Islet of Langerhans (tissue), 1 donor: Measurements from ENCODE around the gene TTLL10.
"Not testable (repeated sequence)": the region's sequence is repeated elsewhere in the genome, so short reads cannot be mapped to it uniquely, and the experiment has no call there.

ENCODE experiments used
- FAIRE-seq: peaks from one replicate; lab custom pipeline; 2011; peaks lifted over from hg19 to GRCh38; lab: Jason Lieb, UNC

TTLL10 gene

DNA sequence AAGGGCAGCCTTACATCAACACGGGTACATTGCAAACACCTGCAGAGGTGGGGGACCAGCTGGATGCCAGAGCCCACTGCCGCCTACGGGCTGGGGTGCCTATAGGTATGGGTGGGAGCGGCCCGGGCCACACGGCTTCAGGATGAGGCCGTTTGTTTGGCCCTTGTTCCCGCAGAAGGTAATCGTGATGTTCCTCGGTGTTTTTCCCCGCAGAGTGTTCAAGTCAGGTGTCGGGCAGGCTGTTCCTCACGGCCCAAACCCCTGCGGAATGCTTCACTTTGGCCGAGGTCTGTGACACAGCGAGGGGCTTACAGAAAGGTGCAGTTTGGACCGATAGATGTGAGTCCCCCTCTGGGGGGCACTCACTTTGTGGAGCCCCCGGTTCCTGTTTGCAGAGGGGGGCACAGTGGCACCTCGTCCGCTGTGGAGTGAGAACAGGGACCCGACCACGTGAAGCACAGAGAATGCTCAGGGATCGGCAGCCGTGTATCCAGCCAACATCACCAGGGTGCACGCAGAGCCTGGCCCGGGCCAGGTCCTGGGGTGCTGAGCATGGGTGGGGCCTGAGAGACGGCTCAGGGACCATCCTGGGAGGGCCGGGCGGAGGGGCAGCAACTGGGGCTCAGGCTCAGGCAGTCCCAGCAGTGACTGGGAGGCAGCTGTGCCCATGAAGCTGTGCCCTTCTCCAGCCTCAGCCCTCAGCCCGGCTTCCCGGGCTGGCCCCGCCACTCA is 453 bp upstream of the TTLL10 start:
- no peak for FAIRE-seq

DNA sequence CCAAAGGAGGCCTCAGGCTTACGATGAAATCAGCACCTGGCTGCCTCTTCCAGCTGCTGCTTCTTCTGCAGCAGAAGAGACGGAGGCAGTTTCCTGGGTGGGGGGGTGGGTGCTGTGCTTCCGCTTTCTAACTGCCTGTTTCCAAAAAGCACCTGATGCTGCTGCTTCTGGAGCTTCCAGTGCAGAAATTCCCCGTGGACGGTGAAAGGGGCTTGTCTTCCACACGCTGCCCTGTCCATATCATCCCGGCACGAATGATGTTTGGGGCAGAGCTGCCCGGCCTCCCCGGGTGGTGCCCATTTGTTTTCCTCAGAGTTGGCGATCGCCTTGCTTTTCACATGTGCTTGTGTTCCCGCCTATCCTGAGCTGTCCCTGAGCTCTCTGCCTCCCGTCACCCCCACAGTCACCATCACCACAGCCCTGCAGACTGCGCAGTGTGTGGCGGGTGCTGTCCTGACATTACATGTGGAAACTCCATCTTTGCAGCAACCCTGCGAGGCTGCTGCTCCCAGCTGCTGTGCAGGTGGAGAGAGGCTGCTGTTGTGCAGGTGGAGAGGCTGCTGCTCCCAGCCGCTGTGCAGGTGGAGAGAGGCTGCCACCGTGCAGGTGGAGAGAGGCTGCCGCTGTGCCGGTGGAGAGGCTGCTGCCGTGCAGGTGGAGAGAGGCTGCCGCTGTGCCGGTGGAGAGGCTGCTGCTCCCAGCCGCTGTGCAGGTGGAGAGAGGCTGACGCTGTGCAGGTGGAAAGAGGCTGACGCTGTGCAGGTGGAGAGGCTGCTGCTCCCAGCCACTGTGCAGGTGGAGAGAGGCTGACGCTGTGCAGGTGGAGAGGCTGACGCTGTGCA is 1.8 kb downstream of the TTLL10 start:
- FAIRE-seq = no peak

DNA sequence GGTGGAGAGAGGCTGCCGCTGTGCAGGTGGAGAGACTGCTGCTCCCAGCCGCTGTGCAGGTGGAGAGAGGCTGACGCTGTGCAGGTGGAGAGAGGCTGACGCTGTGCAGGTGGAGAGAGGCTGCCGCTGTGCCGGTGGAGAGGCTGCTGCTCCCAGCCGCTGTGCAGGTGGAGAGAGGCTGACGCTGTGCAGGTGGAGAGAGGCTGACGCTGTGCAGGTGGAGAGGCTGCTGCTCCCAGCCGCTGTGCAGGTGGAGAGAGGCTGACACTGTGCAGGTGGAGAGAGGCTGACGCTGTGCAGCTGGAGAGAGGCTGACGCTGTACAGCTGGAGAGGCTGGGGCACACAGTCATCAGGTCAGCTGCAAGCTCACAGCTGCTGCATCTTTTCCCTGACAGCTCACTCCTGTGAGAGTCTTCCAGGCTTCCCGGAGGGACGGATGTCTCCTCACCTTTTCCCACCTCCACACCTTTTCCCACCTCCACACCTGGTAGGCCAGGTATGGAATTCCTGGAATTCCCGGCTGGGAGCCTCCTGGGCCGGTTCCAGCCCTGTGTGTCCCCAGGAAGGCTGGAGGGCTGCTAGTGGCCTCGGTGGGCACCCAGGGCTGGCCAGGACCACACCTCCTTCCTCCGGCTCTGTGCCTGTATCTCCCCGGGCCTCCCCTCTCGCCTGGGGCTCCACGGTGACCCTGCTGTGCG is 2.5 kb downstream of the TTLL10 start:
- not testable (repeated sequence) for FAIRE-seq

DNA sequence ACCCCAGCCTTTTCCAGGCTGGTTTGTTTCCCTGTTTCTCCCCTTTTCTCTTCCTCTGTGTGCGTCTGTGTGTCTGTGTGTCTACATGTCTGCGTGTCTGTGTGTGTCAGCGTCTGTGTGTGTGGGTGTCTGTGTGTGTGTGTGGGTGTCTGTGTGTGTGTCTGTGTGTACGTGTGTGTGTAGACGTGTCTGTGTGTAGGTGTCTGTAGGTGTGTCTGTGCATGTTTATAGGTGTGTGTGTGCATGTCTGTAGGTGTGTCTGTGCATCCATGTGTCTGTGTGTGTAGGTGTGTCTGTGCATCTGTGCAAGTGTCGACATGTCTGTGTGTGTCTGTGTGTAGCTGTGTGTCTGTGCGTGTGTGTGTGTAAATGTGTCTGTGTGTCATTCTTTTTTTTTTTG is 3.3 kb downstream of the TTLL10 start:
- FAIRE-seq = no peak

DNA sequence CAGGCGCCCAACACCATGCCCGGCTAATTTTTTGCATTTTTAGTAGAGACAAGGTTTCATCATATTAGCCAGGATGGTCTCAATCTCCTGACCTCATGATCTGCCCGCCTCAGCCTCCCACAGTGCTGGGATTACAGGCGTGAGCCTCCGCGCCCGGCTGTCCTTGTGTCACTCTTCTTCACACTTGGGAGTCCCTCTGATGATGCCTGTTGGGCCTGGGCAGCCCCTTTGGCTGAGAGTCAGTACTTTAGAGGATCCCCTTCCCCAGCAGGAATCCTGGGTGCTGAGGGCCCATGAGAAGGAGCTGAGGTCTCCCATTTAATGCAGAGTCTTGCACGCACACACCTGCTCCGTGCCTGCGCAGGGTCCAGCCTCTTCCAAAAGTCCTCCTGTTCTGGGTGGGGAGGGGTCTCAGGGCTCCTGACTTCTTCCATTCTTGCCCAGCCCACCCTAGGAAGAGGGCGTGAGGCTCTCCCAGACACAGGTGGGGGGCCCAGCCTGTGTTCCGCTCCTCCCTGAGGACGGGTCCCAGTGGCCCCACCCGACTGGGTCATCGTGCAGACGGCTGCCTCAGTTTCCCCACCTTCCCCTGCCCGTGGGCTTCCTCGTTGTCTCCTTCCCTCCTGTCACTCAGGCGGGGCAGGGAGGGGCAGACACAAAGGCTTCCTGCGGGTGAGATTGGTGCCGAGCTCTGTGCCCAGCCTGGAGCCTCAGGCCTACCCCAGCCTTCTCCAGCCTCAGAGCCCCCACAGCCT is 3.9 kb downstream of the TTLL10 start:
- no peak for FAIRE-seq

DNA sequence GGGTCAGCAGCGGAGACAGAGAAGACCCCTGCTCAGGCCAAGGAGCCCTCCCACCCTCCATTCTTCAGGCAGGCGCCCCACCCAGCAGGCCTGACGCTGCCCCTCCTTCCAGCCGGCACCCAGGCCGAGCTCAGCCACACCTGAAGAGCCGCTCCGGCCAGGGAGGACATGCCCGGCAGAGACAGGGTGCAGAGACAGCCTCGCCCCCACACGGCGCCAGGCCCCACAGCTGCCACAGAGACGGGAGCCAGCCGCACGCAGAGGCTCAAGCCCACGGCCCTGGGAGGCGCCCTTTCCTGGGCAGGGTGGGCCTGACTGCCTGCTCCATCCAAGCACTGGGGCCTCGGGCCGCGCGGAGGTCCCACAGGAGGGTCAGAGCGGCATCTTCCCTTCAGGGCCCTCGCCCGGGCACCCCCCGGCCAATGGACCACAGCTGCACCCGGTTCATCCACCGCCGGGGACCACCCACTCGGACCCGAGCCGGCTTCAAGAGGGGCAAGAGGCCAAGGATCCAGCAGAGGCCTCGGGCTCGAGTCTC is 5.2 kb downstream of the TTLL10 start:
- no peak for FAIRE-seq

DNA sequence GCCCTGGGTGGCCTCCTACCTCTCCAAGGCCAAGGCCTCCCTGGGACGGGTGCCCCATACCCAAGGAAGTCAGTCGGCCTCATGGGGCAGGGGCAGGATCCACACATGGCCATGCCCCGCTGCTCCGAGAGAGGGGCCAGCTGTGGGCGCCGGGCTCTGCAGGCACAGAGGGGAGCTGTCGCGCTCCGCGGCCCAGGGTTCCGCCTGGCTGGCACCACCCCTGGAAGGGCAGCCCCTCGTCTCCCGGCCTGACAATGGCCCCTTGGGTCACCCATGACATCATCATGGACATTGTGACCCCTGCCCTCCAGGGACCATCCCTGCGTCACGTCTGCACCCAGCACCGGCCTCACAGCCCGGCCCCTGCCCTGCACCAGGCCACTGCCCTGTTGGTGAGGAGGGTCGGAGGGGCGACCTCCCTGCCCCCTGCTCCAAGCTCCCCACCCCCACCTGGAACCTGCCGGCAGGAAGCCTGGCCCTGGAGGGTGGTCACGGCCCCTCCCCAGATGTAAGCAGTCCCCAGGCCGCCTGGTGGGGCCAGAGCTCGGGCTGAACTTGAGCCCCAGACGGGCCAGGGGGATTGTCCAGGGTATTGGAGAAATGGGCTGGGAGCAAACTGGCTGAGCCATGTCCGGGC is 5.8 kb downstream of the TTLL10 start:
- no peak for FAIRE-seq

DNA sequence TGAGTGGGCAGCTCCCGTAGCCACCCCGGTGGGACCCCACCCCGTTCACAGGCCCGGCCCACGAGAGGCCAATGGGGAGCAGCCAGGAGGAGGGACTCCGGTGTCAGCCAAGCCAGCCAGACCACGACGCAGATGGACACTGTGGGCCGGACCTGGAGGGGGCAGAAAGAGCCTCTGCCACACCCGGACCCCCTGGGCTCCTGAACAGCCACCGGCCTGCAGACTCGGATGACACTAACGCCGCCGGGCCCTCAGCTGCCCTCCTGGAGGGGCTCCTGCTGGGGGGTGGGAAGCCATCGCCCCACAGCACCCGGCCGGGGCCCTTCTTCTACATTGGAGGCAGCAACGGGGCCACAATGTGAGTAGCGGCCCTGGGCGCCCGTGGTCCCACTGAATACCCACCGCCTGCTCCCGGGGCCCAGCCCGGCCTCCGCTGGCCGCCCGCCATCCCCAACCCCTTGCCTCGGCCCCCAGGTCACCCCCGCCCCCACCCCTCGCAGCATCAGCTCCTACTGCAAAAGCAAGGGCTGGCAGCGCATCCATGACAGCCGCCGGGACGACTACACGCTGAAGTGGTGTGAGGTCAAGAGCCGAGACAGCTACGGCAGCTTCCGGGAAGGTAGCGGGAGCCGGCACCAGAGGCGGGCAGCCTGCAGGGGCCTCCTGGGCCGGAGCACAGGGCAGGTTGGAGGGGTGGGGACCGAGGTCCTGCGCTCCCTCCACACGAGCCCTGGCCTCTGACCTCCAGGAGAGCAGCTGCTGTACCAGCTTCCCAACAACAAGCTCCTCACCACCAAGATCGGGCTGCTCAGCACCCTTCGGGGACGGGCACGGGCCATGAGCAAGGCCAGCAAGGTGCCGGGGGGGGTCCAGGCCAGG is 6.5 kb downstream of the TTLL10 start:
- FAIRE-seq = no peak

DNA sequence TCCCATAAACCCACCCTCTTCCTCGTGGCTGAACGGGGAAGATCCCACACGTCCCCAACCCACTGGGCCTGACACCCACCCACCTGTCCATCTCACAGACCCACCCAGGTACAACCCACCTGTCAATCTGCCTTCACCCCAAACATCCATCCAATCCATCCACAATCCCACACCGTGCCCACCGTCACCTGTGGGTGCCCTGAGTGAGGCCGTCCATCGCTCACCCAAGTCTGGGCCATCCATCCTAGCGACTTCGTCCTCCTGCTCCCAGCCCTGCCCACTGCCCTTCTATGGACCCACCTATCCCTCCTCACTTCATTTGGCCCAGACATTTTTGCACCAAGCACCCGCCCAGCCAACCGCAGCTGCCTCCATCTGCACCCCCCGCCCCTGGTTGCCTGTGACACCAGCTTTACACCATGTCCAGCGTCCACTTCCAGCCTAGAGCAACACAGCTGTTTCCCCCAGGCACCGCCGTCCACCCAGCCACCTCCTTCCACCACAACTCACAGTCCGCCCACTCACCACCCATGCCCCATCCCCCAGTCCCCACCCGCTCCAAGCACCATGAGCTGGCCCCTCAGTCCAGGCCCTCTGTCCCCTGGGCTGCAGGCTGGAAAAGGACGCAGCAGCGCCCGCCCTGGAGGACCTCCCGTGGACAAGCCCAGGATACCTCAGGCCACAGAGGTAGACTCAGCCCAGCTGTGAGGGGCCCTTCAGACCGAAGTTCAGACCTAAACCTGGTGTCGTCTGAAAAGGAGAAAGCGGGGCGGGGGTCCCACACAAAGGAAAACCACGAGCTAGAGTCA is 7.7 kb downstream of the TTLL10 start:
- no peak for FAIRE-seq

DNA sequence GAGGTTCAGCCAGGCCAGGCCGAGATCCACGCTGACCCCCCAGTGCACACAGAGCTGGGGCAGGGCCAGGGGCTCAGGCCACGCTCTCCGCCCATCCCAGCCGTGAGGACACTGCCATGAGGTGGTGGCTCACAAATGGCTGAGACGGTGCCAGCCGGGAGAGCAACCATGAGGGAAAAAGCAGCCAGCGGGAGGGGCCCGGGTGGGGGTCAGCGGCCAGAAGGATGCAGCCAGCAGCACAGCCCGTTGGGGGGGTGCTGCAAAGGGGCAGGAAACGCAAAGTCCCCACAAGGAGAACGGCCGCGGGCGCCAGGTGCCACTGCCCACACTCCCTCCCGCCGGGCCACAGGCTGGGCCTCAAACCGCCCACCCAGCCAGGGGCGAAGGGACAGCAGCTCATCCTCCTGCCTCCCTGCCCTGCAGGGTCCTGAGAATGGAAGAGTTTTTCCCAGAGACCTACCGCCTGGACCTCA is 8.3 kb downstream of the TTLL10 start:
- FAIRE-seq = no peak

DNA sequence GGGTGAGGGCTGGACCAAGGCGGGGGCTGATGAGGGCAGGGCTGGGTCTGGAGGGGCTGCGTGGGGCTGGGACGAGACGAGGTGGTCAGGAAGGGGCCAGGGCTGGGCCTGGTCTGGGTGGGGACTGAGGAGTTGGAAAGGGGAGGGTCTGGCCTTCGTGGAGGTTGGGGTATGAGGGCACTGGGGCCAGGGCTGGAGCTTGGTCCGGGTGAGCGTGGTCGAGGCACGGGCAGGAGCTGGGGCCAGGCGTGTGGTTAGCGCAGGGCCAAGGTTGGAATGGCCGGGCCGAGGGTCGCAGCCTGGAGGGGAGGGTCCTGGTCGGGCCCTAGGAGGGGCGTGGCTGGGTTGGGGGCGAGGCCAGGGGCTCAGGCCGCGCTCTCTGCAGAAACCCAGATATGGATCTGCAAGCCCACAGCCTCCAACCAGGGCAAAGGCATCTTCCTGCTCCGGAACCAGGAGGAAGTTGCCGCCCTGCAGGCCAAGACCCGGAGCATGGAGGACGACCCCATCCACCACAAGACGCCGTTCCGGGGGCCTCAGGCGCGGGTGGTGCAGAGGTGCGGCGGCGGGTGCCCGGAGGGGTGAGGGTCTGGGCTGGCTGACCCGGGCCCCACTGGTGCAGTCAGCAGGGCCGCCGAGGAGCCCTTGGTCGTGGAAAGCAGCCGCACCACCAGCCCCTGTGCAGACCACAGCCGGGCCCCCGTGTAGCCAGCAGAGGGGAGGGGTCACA is 9.0 kb downstream of the TTLL10 start:
- no peak for FAIRE-seq

DNA sequence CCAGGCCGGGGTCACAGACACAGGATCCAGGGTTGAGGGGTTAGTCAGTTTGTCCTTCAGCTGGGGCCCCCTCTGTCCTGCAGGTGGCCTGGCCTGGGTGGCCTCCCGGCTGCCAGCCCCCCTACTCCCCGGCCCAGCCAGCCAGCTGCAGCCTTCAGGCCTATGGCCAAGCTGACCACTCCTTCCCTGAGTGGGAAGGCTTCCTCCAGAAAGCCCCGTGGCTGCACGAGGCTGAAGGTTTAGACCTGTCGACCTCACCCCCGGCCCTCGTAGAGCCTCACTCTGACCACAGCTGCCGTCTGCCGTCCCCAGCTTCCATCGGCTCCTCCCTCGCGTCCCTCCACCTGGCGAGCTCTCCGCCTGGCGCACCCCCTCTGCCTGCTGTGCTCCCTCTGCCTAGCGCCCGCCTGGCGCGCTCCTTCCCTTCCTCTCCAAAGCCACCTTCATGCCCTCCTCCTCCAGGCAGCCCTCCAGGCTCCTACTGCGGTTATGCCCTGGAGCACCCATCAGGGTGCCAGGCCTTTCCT is 9.6 kb downstream of the TTLL10 start:
- no peak for FAIRE-seq

DNA sequence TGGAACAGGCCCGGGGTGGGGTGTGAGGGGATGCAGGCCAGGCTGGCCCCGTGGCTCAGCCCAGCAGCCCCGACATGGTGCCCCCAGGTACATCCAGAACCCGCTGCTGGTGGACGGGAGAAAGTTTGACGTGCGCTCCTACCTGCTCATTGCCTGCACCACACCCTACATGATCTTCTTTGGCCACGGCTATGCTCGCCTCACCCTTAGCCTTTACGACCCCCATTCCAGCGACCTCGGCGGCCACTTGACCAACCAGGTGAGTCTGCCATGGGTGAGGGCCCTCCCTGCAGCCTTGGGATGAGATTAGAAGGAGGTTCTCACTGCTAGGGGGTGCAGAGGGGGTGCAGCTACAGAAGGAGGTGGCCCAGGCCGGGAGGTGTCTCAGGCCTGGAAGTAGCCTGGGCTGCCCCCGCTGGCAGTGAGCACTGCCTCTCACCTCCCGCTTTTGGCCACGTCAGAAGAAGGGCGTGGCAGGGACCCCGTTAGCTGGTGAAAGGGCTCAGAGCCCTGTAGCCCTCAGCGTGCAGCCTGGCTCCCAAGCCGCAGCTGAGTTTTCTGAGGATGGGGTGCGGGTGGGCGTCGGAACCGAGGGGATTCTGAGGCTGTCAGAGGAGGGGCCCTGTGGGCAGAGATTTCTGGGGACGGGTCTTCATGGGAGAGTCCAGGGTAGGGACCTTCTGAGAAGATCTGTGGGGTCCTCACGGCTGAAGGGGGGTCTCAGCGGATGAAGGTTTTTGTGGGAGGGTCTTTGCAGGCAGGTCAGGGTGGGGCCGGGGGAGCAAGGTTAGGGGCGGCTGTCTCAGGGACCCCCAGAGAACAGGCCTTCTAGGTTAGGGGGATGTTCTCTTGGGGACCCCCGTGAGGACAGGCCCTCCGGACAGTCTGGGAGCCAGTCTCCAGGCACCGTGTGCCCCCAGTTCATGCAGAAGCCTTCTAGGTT is 10.4 kb downstream of the TTLL10 start:
- FAIRE-seq = no peak

DNA sequence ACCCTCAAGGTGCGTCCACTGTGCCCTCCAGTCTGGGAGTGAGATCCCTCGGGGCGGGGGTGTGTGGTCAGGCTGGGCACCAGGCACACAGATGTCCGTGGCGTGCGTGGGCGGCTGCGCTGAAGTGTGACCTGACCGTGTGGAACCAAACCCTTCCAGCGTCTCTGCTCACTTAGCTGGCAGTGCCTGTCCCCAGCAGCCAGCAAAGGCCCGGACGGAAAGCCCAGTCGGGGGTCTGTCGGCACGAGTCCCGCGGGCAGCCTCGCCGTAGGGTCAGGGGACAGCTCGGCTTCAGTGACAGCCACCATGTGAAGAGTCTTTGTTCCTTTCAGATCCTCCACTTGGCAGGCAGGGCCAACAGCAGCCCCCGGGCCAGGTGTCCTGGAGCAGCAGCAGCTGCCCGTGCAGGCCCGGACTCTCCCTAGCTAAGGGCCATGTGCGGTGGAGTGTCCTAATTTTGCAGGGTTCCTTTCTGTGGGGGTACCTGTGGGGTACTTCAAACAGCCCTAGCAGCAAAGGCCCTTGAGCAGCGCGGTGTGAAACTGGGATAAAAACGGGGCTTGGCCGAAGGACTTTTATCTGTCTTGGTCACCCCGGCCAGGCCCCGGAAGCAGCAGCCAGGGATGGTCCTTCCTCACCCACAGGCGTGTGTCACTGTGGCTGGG is 11.6 kb downstream of the TTLL10 start:
- FAIRE-seq = no peak

DNA sequence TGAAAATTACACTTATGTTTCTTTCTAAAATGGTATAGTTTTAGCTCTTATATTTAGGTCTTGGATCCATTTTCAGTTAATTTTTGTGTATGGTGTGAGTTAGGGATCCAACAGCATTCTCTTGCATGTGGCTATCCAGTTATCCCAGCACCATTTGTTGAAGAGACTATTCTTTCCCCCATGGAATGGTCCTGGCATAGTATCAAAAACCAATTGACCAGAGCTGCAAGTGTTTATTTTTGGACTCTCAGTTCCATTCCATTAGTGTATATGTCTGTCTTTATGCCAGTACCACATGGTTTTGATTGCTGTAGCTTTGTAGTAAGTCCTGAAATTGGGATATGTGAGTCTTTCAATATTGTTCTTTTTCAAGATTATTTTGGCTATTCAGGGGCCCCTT is 14.3 kb downstream of the TTLL10 start:
- FAIRE-seq = no peak

DNA sequence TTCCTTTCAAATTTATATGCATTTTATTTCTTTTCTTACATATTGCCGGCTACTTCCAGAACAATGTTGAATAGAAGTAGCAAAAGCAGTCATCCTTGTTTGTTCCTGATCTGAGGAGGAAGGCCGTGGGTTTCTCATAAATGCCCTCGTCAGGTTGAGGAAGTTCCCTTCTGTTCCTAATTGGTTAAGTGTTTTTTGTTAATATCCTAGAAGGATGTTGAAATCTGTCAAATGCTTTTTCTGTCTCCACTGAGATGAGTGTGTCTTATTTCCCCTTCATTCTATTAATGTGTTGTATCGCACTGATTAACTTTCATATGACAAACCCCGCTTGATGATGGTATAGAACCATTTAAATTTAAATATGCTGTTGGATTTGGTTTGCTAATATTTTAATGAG is 15.4 kb downstream of the TTLL10 start:
- no peak for FAIRE-seq

DNA sequence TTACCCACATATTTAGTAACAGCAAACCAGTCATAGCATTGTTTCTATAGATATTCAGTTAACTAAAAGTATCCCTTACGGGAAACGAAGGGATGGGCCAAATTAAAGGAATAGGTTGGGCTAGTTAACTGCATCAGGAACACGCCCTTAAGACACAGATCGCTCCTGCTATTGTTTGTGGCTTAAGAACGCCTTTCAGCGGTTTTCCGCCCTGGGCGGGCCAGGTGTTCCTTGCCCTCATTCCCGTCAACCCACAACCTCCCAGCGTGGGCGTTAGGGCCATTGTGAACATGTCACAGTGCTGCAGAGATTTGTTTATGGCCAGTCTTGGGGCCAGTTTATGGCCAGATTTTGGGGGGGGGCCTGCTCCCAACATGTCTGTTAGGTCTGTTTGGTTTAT is 18.1 kb downstream of the TTLL10 start:
- FAIRE-seq = no peak
